Effector memory CD8-positive, alpha-beta T cell (primary cell): ENCODE measurements around the gene TELO2.
"Not testable (repeated sequence)": the region's sequence is repeated elsewhere in the genome, so short reads cannot be mapped to it uniquely, and the experiment has no call there.

Experiments used
- ATAC-seq: fragments of 150-1000 bp; cut with Tn5 transposase; replicated peaks from 2 replicates; pipeline ENCODE4 v1.10.0; 2021; ENCODE audit warnings: mild to moderate bottlenecking, moderate library complexity
- DNase-seq, 3 experiments: peaks; one replicate each; pipeline ENCODE4 v3.0.0; 2021
- H3K27ac Mint-ChIP-seq, 2 donors: one replicate each; pipeline ENCODE4 v1.8.0; 2022; ENCODE audit warnings: mild to moderate bottlenecking in 2 of 2, mixed read lengths in 2 of 2, moderate library complexity in 2 of 2
- H3K27me3 Mint-ChIP-seq, 2 donors: one replicate each; pipeline ENCODE4 v1.8.0; 2022; ENCODE audit warnings: mixed read lengths in 2 of 2
- H3K36me3 Mint-ChIP-seq: one replicate; pipeline ENCODE4 v1.8.0; 2022; ENCODE audit warnings: mild to moderate bottlenecking, moderate library complexity, mixed read lengths; ENCODE audit not compliant: insufficient read depth
- H3K4me1 Mint-ChIP-seq, 2 donors: one replicate each; pipeline ENCODE4 v1.8.0; 2022; ENCODE audit warnings: low read depth in 2 of 2, mixed read lengths in 2 of 2
- H3K4me3 Mint-ChIP-seq, 2 donors: one replicate each; pipeline ENCODE4 v1.8.0; 2022; ENCODE audit warnings: mild to moderate bottlenecking in 2 of 2, mixed read lengths in 2 of 2, moderate library complexity in 2 of 2
- H3K9me3 Mint-ChIP-seq, 2 donors: one replicate each; pipeline ENCODE4 v1.8.0; 2022; ENCODE audit warnings: mixed read lengths in 2 of 2

TELO2 gene

DNA sequence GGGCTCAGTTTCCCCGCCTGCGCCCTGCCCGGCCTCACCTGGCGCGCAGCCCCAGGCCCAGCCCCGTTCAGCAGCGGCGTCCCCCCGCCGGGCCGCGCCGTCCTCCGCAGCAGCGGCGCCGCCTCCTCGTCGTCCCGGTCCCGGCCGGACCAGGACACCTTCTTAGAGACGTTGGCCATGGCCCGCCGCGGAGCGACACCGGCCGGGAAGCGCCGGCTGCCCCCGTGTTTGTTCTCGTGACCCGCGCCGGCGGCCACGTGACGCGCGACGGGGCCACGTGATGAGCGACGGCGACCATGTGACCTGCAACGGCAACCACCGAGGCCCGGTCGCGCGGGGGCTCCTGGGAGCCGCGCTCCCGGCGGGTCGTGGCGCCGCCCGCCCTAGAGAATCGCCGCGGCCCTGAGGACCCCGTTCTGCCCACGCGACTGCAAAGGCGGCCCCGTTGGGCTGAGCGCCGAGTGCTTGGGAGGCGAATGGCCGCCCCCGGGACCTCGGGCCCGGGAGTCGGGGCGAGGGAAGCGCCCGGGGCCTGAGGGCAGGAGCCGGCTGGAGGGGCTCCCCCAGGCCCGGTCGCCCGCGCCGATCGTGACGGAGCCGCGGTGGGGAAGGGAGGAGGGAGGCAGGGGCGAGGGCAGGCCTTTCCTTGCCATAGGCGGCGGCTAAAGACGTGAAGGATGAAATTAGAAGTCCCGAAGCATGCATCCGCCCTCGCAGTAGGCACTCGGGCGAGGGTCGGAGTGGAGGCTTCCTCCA, 18.2 kb upstream of the TELO2 start, which contains the start of gene CLCN7:
Gene CLCN7 (minus strand): TSS at position 233 of the 756 bp plus-strand sequence. CDS start 54 bp downstream, at position 179.
- DNase-seq (peak; percentile 79 to 83 (median 80)), ATAC-seq (peak; percentile 92)
- peaks cover 11% of the 10 kb centered on the region for H3K36me3 Mint-ChIP-seq
- peak within 1 kb of the TSS; percentile 88 to 91 for H3K27ac Mint-ChIP-seq
- peak within 1 kb of the TSS; percentile 78 for H3K4me3 Mint-ChIP-seq
- H3K9me3 Mint-ChIP-seq: no peaks in the 10 kb centered on the region
- H3K4me1 Mint-ChIP-seq: peaks cover 20 to 25% of the 10 kb centered on the region in 2 donors
- H3K27me3 Mint-ChIP-seq: no peaks in the 10 kb centered on the region

DNA sequence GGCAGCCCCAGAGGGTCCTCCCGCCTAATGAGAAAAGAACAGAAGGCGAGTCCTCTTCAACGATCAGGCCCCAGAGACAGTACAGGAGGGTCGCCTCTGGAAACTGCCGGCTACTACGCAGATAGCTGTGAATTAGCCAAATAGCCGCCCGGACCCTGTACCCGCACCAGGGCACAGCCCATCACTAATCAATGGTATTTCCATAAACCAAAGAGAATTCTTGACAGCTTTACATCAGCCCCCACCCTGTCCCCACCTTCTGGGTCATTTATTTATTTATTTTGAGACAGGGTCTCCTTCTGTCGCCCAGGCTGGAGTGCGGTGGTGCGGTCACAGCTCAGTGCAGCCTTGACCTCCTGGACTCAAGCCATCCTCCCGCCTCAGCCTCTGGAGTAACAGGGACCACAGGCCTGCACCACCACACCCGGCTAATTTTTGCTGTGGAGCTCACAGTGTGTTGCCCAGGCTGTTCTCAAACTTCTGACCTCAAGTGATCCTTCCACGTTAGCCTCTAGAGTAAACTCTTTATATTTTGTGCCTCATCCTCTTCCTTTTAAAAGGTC, 17.5 kb upstream of the TELO2 start:
- H3K27me3 Mint-ChIP-seq: no peaks in the 10 kb centered on the region
- no peak for DNase-seq
- H3K27ac Mint-ChIP-seq: peak overlapping the region; percentile 88 to 91
- H3K36me3 Mint-ChIP-seq: peaks cover 11% of the 10 kb centered on the region
- no peaks in the 10 kb centered on the region for H3K9me3 Mint-ChIP-seq
- ATAC-seq: no peak
- peak overlapping the region; percentile 78 for H3K4me3 Mint-ChIP-seq
- peaks cover 17 to 25% of the 10 kb centered on the region in 2 donors for H3K4me1 Mint-ChIP-seq

- Mint-ChIP-seq H3K27me3 (peaks cover 8 to 14% of the 10 kb centered on the region in 2 donors), H3K36me3 (peaks cover 11% of the 10 kb centered on the region), H3K4me1 (peaks cover 13 to 16% of the 10 kb centered on the region in 2 donors), H3K27ac (no peak overlapping the region), H3K9me3 (no peaks in the 10 kb centered on the region), H3K4me3 (peak overlapping the region; percentile 78)
- DNase-seq (no peak), ATAC-seq (no peak)
Measured at GRCh38 chr16:1477033-1477432, 16.1 kb upstream of the TELO2 start.

GRCh38 chr16:1478937-1479336, 14.2 kb upstream of the TELO2 start:
- H3K9me3 Mint-ChIP-seq, H3K27ac Mint-ChIP-seq, H3K36me3 Mint-ChIP-seq, DNase-seq, H3K4me1 Mint-ChIP-seq, ATAC-seq, H3K4me3 Mint-ChIP-seq: not testable (repeated sequence)
- H3K27me3 Mint-ChIP-seq: peaks cover 8 to 15% of the 10 kb centered on the region in 2 donors

GRCh38 chr16:1481906-1482835, 11.0 kb upstream of the TELO2 start:
- no peak for DNase-seq
- Mint-ChIP-seq H3K36me3 (no peaks in the 10 kb centered on the region), H3K4me1 (peaks cover 0 to 3% of the 10 kb centered on the region in 2 donors), H3K4me3 (no peak overlapping the region), H3K27ac (no peak overlapping the region), H3K9me3 (no peaks in the 10 kb centered on the region), H3K27me3 (peaks cover 8 to 15% of the 10 kb centered on the region in 2 donors)
- ATAC-seq: no peak

GRCh38 chr16:1485847-1486496, 7.2 kb upstream of the TELO2 start:
- H3K9me3 Mint-ChIP-seq: no peaks in the 10 kb centered on the region
- no peaks in the 10 kb centered on the region for H3K36me3 Mint-ChIP-seq
- H3K27me3 Mint-ChIP-seq: peaks cover 5 to 12% of the 10 kb centered on the region in 2 donors
- no peak for ATAC-seq
- no peak for DNase-seq
- H3K4me1 Mint-ChIP-seq: peaks cover 0 to 3% of the 10 kb centered on the region in 2 donors
- H3K4me3 Mint-ChIP-seq: no peak overlapping the region
- H3K27ac Mint-ChIP-seq: no peak overlapping the region

- Mint-ChIP-seq H3K27me3 (peaks cover 0 to 4% of the 10 kb centered on the region in 2 donors), H3K4me1 (peaks cover 0 to 1% of the 10 kb centered on the region in 2 donors), H3K9me3 (no peaks in the 10 kb centered on the region), H3K4me3 (no peak overlapping the region), H3K27ac (peak overlapping the region in 1 of 2 donors; percentile 35), H3K36me3 (no peaks in the 10 kb centered on the region)
- ATAC-seq (no peak), DNase-seq (no peak)
Measured at GRCh38 chr16:1486551-1487390, 6.4 kb upstream of the TELO2 start.

DNA sequence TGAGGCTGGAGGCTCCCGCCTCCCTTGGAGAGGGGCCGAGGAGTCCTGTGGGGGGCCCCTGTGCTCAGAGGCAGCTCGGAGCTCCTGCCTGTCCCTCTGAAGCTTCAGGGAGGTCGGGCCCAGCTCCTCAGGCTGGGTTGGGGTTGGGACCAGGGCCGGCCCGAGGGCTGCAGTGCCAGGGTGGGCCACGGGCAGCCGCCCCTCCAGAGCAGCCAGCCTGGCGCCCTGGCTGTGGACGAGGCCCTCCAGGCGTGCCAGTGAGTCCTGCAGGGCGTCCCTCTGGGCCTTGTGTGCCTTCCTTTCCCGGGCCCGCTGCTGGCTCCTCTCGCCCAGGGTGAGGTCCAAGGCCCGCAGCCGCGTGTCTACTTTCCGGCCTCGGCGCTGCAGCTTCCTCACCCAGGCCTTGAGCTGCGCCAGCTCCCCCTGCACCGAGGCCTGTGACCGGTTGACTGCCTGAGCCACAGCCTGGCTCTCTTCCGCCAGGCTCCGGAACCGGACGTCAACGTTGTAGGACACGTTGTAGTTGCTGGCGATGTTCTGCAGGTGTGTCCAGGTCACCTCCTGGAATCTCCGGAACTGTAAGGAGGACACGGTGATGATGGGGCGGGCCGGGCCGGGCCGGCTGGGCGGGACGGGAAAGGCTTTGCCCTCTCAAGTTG, 5.6 kb upstream of the TELO2 start:
- ATAC-seq: no peak
- no peak overlapping the region for H3K4me3 Mint-ChIP-seq
- H3K27ac Mint-ChIP-seq: peak overlapping the region in 1 of 2 donors; percentile 35
- DNase-seq: no peak
- peaks cover 2 to 3% of the 10 kb centered on the region in 2 donors for H3K4me1 Mint-ChIP-seq
- H3K27me3 Mint-ChIP-seq: no peaks in the 10 kb centered on the region
- no peaks in the 10 kb centered on the region for H3K9me3 Mint-ChIP-seq
- no peaks in the 10 kb centered on the region for H3K36me3 Mint-ChIP-seq

DNA sequence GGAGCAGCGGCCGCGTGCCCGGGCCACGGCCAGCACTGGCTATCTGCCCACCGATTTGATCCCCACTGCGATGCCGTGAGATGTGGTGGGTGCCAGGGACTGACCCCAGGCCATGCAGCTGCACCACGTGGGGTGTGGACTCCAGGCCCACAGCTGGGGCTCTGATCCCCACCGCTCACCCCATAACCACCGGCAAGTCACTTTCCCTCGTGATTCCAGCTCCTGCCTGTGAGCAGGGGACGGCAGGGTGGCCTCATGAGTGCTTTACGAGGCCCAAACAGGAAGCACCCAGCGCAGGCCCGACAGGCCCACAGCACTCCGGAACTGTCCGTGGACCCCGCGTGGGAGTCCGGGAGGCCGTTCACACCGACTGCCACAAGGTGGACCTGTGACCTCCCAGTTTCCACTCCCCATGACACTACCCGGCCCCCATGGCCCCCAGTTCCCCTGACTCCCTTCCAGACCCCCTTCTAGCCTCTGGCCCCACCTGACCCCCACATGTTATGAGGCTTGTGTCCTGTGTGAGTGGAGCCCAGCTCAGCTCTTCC, 5.0 kb upstream of the TELO2 start:
- DNase-seq: no peak
- no peaks in the 10 kb centered on the region for H3K9me3 Mint-ChIP-seq
- no peaks in the 10 kb centered on the region for H3K27me3 Mint-ChIP-seq
- no peak overlapping the region for H3K27ac Mint-ChIP-seq
- no peak for ATAC-seq
- no peak overlapping the region for H3K4me3 Mint-ChIP-seq
- H3K4me1 Mint-ChIP-seq: peaks cover 6 to 9% of the 10 kb centered on the region in 2 donors
- no peaks in the 10 kb centered on the region for H3K36me3 Mint-ChIP-seq

DNA sequence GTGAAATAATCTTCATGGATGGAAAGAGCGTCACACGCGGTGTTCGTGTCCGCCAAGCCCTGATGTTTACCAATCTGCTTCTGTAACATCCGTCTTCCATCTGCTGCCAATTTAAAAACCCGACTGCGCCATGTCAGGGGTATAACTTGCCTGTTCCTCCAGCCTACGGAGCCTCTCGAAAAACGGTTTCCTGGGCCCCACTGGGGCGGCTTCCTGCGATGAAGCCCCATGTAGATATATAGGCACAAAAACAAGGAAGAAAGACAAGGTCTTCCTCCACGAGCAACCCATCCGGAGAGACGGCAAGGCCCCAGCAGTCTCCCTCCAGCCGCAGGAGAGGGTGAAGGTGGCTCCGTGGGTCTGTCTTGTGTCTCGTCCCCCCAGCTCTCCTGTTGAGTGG, 4.5 kb upstream of the TELO2 start, which contains the start of gene PTX4:
Gene PTX4 (minus strand): TSS at position 326 of the 400 bp plus-strand sequence. CDS start 35 bp downstream, at position 291.
- no peaks in the 10 kb centered on the region for H3K36me3 Mint-ChIP-seq
- no peak within 1 kb of the TSS for H3K4me3 Mint-ChIP-seq
- no peak within 1 kb of the TSS for H3K27ac Mint-ChIP-seq
- DNase-seq (no peak), ATAC-seq (no peak)
- H3K4me1 Mint-ChIP-seq: peaks cover 6 to 9% of the 10 kb centered on the region in 2 donors
- H3K27me3 Mint-ChIP-seq: no peaks in the 10 kb centered on the region
- no peaks in the 10 kb centered on the region for H3K9me3 Mint-ChIP-seq

GRCh38 chr16:1489077-1489476, 4.1 kb upstream of the TELO2 start:
- H3K4me3 Mint-ChIP-seq: no peak overlapping the region
- H3K27ac Mint-ChIP-seq: no peak overlapping the region
- DNase-seq (no peak), ATAC-seq (no peak)
- peaks cover 8 to 9% of the 10 kb centered on the region in 2 donors for H3K4me1 Mint-ChIP-seq
- H3K36me3 Mint-ChIP-seq: no peaks in the 10 kb centered on the region
- H3K9me3 Mint-ChIP-seq: no peaks in the 10 kb centered on the region
- H3K27me3 Mint-ChIP-seq: no peaks in the 10 kb centered on the region
